GM21528 (cell line): ENCODE measurements around the gene SNX25.
"Not testable (repeated sequence)": the region's sequence is repeated elsewhere in the genome, so short reads cannot be mapped to it uniquely, and the experiment has no call there.

Experiments used
- ATAC-seq: cut with Tn5 transposase; IDR thresholded peaks from one replicate; pipeline ENCODE4 v1.9.1; 2021; ENCODE audit warnings: mild to moderate bottlenecking, moderate library complexity; ENCODE audit not compliant: unreplicated experiment, low FRiP score

The SNX25 gene

GRCh38 chr4:185209031-185209851 is at the start of gene SNX25:
Gene SNX25, plus strand, starts transcription at chr4:185209598. Its CDS starts 229 bp downstream, at chr4:185209827.
- ATAC-seq = peak; percentile 72

- ATAC-seq = peak; percentile 89
Measured at GRCh38 chr4:185165605-185166063, 43.8 kb upstream of the SNX25 start.

GRCh38 chr4:185167234-185167633 is 42.2 kb upstream of the SNX25 start:
- ATAC-seq = no peak

GRCh38 chr4:185171373-185172071 is 37.9 kb upstream of the SNX25 start:
- ATAC-seq = peak; percentile 89

- ATAC-seq = no peak
Measured at GRCh38 chr4:185179488-185179887, 29.9 kb upstream of the SNX25 start.

GRCh38 chr4:185182239-185182638 is 27.2 kb upstream of the SNX25 start:
- no peak for ATAC-seq

- peak; percentile 66 for ATAC-seq
Measured at GRCh38 chr4:185183622-185184281, 25.6 kb upstream of the SNX25 start.

GRCh38 chr4:185186769-185187168 is 22.6 kb upstream of the SNX25 start:
- ATAC-seq = no peak

- ATAC-seq = no peak
Measured at GRCh38 chr4:185189606-185190305, 19.6 kb upstream of the SNX25 start.

- ATAC-seq = no peak
Measured at GRCh38 chr4:185190306-185190856, 19.0 kb upstream of the SNX25 start.

- peak; percentile 75 for ATAC-seq
Measured at GRCh38 chr4:185192059-185192458, 17.3 kb upstream of the SNX25 start.

- ATAC-seq = no peak
Measured at GRCh38 chr4:185194924-185195888, 14.2 kb upstream of the SNX25 start.

GRCh38 chr4:185196437-185196836 is 13.0 kb upstream of the SNX25 start:
- no peak for ATAC-seq

- ATAC-seq = not testable (repeated sequence)
Measured at GRCh38 chr4:185198189-185198588, 11.2 kb upstream of the SNX25 start.

GRCh38 chr4:185201977-185202962 is 7.1 kb upstream of the SNX25 start:
- ATAC-seq = no peak

GRCh38 chr4:185202984-185203485 is 6.4 kb upstream of the SNX25 start:
- no peak for ATAC-seq

- peak; percentile 74 for ATAC-seq
Measured at GRCh38 chr4:185203486-185204237, 5.7 kb upstream of the SNX25 start, which contains the start of gene CFAP97. Gene CFAP97, minus strand, starts transcription at chr4:185204000. Its CDS starts 12,804 bp downstream, at chr4:185191196.
